HG02623 (cell line): ENCODE data around the gene TLN1.

Experiments used
- ATAC-seq: cut with Tn5 transposase; IDR thresholded peaks from one replicate; pipeline ENCODE4 v1.9.1; 2021; ENCODE audit warnings: moderate library complexity; ENCODE audit not compliant: unreplicated experiment

The TLN1 gene

DNA sequence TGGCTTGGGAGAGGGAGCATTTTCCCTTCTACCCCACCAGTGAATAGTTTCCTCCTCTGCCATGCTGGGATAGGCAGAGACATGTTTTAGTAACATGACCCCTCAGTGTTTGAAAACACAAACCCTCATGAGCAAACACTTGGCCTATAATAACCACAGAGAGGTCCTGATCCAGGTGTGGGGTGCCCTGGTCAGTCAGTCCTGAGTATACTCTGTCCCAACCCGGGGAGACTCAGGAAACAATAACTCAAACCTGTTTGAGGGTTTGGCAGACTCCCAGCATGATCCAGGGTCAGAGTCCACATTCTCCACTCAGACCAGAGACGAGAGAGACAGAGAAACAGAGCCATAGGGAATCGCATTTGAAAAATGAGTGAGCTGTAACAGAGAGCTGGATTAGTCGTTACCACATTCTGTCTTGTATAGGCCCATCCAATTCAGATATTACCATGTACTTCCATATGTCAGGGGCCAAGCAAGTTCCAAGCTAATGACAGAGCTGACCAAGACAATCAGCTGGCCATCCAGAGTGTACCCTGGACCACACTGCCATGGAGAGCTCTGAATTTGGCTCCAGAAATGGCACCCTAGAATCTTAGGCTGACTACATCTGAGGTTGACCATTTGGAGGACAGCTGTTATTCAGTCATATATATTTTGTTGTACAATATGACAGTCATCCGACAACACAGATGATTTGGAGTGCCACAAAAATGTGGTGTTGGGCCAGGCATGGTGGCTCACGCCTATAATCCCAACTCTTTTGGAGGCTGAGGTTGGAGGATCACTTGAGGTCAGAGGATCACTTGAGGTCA, 62.5 kb downstream of the TLN1 start:
- no peak for ATAC-seq

DNA sequence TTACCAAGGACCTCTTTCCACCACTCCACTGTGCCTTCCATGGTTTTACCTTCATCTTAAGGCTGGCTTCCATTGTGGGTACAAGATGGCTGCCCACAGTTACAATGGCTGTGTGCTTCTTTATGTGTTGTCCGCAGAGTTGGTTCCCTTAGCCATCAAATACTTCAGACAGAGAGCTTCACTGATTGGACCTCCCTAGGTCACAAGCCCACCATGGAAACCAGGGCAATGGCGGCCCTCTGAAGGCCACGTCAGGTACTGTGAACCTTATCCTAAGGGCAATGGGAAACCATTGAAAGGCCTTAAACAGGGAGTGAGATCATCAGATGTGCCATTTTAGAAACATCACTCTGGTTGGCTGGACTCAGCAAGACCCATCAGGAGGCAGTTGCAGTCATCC, 64.1 kb downstream of the TLN1 start:
- no peak for ATAC-seq

DNA sequence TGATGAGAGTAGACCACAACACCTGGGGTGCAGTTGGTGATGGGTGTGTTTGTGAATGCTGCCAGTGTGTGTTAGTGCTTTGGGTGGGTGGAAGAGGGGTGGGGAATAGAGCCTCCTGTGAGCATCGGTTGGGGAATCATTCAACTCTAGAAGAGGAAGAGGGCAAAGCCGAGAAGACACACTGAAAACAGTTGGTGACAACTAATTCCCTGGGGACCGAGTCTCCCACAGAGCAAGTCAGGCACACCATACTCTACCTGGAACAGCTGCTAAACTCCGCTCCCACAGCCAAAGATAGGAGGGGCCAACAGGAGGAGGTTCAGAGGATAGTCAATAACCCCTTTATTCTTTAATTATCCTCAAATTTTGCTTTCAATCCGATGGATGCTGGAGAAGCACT, 65.4 kb downstream of the TLN1 start:
- ATAC-seq, result no peak

DNA sequence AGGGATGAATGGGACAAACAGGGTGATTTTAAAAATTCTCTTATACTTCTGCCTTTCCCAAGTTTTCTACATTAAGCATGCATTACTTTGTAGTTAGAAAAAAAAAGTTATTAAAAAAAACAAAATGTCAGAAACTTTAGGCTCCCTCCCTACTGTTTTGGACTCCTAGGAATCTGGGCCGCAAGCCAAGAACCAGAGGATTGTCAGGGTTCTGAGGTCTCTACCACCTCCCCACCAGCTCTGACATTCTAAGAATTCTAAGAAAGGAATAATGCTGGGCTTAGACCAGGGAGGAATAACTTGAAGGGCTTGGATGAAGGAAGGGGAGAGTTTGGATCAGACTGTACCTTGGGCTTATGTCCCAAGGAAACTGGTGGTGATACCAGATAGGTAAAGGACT, 66.0 kb downstream of the TLN1 start:
- no peak for ATAC-seq

DNA sequence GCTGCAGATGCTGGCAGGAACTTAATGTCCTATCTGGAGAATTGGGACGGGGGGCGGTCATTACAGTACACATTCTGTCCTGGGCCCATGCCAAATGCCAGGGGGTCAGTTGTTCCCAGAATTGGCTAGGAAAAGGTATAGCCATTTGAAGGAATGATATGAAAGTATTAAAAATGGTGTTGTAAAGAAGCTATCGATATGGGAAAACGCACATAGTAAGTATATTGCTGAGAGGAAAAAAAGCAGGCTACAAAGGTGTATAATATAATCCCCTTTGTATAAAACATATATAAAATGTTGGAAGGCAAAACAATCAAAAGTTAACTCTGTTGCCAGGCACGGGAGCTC, 66.5 kb downstream of the TLN1 start:
- no peak for ATAC-seq

DNA sequence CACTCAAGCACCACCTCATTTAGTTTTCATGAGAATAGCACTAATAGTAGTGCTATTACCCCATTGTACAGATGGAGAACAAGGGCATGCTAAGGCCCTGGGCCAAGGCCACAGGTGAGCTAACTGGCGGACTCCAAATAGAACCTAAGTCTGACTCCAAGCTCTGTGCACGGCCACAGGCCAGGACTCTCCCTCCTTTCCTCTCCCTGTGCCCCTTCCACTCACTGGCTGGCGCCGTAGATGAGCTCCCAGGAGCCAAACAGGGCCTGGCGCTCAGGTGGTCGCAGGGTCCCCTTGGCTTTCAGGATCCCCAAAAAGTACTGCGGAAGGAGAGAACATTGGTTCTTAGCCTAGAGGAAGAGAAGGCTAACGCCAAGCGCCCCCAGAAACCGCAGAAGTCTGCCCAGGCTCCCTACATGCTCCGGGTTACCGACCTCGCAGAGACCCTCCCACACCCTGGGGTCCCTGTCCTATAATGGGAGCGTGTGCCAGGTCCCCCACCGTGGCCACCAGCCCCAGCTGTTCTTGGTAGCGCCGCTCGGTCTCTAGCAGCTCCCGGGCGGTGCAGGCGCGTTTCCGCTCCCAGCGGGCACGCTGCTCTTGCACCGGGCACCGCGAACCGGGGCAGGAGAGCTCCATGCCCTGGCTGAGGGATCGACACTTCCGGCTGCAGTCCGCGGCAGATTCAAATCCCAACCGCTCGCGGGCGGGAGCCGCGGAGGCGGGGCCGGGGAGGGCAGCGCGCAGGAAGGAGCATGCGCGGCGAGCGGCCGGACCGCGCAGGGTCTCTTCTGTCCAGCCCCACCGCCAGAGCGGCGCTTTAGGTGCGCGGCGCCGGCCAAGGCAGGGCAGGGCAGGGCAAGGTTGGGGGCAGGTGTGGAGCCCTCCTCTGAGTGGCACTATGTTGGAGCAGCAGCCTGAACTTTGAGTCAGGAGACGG, 67.2 kb downstream of the TLN1 start, which contains the start of gene ARHGEF39:
ARHGEF39 (minus strand) TSS at position 665 of the 940 bp plus-strand sequence; CDS start at position 639, 26 bp downstream.
- ATAC-seq, result peak; percentile 61

DNA sequence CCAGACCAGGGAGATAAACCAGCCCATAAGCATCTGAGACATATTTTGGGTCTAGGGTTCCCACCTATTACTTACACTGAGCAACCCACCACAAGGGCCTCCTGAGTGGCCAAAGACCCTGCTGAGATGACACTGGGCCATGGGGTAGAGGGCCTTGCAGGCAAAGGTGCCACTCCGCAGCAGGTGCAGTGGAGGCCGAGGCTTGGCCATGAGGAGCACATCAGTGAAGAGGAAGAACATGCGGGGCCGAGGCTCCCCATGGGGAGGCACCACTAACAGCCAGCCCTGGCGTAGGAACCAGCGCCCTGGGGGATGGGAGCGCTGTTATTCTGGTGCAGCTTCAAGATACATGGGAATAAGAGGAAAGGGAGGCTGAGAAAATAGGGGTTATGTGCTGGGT, 69.6 kb downstream of the TLN1 start:
- no peak for ATAC-seq

DNA sequence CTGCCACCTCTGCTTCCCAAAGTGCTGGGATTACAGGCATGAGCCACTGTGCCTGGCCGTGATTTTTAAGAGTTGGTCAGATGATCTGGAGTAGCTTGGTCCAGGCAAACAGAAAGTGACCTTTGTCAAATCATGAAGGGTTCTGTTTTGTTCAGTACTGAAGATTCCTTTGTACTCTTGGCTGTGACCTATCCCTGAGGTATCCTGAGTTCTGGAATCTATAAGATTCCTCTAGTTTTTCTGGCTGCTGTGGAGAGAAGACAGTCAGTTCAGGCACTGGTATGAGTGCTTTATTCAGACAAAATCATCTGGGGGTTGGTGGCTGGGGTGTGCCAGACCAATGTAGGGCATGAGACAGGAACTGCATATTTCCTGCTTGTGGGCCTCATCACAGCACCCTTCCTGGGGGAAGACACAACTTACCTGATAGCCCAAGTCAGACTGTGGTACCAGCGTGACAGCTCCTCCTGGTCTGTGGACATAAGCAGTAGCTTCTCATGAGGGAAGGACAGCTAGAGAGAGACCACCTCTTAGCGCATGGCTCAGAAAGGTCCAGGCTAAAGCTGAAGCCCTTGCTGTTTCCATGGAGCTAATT, 70.1 kb downstream of the TLN1 start:
- no peak for ATAC-seq

DNA sequence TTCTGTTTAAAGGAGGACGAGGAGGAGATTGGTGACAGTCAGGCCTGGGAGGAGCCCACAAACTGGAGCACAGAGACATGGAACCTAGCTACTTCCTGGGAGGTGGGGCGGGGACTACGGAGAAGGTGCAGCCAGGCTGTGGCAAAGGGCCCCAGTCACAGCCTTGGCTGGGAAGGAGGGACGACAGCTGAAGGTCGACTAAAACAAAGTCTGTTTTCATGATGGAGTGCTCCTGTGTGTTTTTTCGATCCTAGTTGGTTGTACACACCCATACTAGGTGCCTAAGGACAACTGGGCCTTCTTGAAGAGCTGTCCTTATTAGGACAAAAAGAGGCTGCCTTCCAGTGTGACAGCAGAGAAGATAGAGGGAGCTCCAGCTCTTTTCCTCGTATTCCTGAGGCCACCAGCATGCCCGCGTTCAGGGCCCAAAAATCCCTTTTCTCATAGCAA, 71.0 kb downstream of the TLN1 start:
- no peak for ATAC-seq

DNA sequence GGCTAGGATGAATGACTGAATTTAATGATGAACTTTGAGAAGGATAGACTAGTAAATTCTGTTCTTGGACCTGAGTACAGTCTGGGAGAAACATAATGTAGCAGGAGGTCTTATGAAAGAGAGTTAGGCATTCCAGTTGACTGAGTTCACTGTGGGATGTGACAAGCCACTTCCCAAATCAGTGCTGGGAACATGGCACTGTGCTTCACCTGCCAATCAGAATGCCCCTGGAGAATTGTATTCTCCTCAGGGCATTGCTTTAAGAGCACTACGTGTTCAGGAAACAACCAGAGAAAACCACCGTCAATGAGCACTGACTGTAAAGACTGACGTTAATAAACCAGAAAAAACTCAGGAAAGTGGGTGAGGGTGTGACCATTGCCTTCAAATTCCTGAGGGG, 72.7 kb downstream of the TLN1 start:
- no peak for ATAC-seq

DNA sequence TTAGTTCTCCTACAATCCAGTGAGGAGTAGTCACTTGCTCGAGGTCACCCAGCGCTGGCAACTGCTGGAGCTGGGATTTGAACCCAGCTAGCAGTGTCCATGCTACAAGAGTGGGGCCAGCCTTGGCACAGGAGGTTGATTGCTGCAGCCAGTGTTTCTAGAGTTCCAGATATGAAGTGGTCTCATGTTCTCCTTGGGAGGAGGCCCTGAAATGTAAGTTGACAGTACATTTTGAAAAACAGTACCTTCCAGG, 73.1 kb downstream of the TLN1 start:
- ATAC-seq, result no peak

DNA sequence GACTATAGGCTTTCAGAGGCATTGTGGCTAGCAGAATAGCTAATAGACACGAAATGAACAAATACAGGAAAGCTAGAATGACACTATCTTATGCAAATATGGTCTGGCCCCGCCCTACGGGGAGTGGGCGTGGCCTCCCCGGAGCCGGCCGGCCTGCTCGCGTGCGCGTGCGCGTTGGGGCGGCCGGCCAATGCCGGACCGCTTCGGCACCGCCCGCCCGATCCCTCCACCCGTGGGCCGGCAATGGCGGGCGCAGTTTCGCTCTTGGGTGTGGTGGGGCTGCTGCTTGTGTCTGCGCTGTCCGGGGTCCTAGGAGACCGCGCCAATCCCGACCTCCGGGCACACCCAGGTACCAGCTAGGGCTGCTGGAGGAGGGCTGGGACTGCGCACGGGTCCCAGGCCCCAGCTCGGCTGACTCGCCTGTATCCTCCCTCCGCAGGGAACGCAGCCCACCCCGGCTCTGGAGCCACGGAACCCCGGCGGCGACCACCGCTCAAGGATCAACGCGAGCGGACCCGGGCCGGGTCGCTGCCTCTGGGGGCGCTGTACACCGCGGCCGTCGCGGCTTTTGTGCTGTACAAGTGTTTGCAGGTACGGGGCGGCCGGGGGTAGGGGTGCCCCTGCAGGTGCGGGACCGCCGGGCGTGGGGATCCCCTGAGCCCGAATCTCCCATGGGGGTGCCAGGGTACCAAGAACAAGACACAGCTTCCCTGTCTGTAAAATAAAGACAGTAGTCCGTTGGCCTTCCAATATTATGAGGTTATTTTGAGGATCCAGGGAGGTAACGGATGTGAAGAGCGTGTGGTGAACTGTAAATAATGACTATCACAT, 73.6 kb downstream of the TLN1 start, which contains the start of gene CCDC107:
CCDC107 (plus strand) TSS at position 156 of the 831 bp plus-strand sequence; CDS start at position 244, 88 bp downstream.
- ATAC-seq, result peak; percentile 64

DNA sequence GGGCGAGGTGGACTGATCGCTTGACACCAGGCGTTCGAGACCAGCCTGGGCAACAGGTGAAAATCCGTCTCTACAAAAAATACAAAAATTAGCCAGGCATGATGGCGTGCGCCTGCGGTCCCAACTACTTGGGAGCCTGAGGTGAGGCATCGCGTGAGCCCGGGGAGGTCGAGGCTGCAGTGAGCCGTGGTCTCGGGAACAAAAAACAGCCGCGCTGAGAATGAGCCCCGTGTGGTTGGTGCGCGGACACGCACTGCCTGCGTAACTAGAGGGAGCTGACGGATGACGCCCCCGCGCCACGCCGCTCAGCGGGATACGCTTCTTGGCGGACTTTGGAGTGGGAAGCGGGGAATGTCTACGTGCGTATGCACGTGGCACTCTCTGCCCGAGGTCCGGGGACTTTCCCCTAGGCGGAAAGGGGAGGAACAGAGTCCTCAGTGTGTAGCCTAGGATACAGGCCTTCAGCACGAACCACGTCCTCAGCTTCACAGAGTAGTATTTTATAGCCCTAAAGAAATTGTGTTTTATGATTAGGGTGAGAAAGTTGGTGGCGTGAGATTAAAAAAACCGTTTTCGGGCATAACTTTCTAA, 74.4 kb downstream of the TLN1 start, which contains the start of gene RMRP:
RMRP (minus strand) TSS at position 474 of the 591 bp plus-strand sequence.
- ATAC-seq, result peak; percentile 80

DNA sequence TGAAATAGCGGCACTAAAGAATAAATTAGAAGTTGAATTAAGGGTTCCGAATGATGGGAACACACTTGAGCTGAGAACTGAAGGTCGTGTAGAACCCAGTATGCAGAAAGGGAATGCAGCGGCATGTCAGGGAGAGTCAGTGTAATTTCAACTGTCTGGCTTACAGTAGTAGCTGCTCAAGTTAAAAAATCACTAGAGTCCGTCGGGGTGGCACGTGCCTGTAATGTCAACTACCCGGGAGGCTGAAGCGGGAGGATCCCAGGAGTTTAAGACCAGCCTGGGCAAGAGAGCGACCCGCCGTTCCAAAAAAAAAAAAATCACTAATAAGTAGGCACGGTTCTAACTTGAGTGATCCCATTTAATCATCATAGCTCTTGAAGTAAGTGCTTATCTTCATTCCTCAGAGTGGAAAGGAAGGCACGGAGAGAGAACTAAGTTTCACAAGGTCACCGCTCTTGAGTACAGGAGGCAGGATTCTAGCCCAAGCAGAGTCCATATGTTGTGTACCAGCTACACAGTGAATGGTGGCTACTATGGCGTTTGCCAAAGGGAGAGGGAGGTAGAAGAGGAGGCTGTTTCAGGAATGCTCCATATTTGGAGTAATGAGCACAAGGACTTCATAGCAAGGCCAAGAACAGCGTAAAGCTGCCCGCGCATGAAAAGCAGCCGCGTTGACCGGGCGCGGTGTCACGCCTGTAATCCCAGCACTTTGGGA, 75.0 kb downstream of the TLN1 start:
- ATAC-seq, result no peak

DNA sequence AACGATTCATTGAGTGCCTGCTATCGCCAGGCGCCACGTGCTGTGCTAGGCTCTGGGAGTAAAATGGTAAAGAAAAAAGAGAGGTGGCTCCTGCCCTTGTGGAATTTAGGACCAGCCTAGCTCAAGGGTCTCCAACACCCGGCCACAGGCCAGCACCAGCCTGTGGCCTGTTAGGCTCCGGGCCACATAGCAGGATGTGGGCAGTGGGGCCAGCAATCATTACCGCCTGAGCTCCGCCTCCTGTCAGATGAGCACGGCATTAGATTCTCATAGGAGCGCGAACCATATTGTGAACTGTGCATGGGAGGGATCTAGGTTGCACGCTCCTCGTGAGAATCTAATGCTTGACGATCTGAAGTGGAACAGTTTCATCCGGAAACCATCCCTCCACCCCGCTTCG, 75.6 kb downstream of the TLN1 start:
- no peak for ATAC-seq

DNA sequence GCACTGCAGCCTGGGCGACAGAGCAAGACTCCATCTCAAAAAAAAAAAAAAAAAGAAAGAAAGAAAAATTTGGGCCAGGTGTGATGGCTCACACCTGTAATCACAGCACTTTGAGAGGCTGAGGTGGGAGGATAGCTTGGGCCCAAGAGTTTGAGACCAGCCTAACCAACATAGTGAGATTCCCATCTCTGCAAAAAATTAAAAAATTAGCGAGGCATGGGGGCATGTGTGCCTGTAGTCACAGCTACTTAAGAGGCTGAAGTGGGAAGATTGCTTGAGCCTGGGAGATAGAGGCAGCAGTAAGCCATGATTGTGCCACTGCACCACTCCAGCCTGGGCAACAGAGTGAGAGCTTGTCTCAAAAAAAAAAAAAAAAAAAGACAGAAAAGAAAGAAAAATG, 78.4 kb downstream of the TLN1 start:
- ATAC-seq, result no peak

DNA sequence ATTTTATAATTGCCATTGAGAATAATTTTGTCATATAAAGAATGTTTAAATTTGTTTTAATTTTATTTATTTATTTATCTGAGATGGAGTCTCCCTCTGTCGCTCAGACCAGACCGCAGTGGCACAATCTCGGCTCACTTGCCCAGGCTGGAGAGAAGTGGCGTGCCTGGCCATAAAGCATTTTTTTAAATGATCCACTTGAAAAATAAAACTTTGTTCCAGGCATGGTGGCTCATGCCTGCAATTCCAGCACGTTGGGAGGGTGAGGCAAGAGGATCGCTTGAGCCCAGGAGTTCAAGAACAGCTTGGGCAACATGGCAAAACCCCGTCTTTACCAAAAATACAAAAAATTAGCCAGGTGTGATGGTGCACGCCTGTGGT, 79.2 kb downstream of the TLN1 start:
- ATAC-seq, result no peak

DNA sequence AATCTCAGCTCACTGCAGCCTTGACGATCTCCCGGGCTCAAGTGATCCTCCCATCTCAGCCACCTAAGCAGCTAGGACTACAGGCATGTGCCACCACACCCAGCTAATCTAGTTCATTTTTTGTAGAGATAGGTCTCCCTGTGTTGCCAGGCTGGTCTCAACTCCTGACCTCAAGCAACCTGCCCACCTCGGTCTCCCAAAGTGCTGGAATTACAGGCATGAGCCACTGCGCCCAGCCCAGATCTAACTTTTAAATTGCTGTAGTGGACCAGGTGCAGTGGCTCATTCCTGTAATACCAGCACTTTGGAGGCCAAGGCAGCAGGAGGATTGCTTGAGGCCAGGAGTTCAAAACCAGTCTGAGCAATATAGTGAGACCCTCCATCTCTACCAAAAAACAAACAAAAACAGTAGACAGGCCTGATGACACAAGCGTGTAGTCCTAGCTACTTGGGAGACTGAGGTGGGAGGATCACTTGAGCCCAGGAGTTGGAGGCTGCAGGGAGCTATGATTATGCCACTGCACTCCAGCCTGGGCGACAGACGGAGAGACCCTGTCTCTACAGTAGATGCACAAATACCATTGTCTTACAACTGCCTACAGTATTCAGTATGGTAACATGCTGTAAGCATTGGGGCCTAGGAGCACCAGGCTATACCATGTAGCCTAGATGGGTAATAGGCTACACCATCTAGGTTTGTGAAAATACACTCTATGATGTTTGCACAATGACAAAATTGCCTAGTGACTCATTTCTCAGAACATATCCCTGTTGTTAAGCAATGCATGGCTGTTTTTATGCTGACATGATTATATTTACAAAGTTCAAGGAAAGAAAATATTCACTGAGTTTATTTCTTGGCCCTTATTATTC, 79.8 kb downstream of the TLN1 start:
- ATAC-seq, result no peak
